Mesenchymal stem cell (in vitro differentiated cells and primary cell): ENCODE data around the gene CFAP58.

Experiments used
- DNase-seq: peaks from one replicate; pipeline ENCODE4 v3.0.0-alpha.2; 2013
- H2AFZ ChIP-seq: one replicate; pipeline ENCODE4 v1.6.1; 2013; ENCODE audit warnings: low read depth, mild to moderate bottlenecking, control low read depth, inconsistent platforms, low read length, moderate library complexity
- H2AK5ac ChIP-seq: 2 replicates; pipeline ENCODE4 v1.6.1; 2013; ENCODE audit warnings: low read length, moderate library complexity, mild to moderate bottlenecking, inconsistent platforms; ENCODE audit not compliant: severe bottlenecking
- H2BK120ac ChIP-seq: one replicate; pipeline ENCODE4 v1.6.1; 2013; ENCODE audit warnings: low read depth, mild to moderate bottlenecking, inconsistent platforms, low read length, moderate library complexity
- H2BK12ac ChIP-seq, 2 experiments: one replicate each; pipeline ENCODE4 v1.6.1; 2013; ENCODE audit warnings: inconsistent platforms in 2 of 2, low read length in 2 of 2, mild to moderate bottlenecking in 2 of 2, moderate library complexity in 2 of 2, control low read depth in 1 of 2
- H2BK15ac ChIP-seq: one replicate; pipeline ENCODE4 v1.6.1; 2013; ENCODE audit warnings: mild to moderate bottlenecking, low read depth, inconsistent platforms; ENCODE audit not compliant: poor library complexity, severe bottlenecking
- H2BK5ac ChIP-seq: 2 replicates; pipeline ENCODE4 v1.6.1; 2013; ENCODE audit warnings: low read depth, mild to moderate bottlenecking, low read length, control low read depth, inconsistent platforms; ENCODE audit not compliant: poor library complexity, severe bottlenecking
- H3K14ac ChIP-seq, 2 experiments: one replicate each; pipeline ENCODE4 v1.6.1; 2013; ENCODE audit warnings: inconsistent platforms in 2 of 2, low read length in 2 of 2, control low read depth in 1 of 2, mild to moderate bottlenecking in 1 of 2, moderate library complexity in 1 of 2
- H3K18ac ChIP-seq, 2 experiments: one replicate each; pipeline ENCODE4 v1.6.1; 2013; ENCODE audit warnings: inconsistent platforms in 2 of 2, low read length in 2 of 2, control low read depth in 1 of 2, low read depth in 1 of 2, mild to moderate bottlenecking in 1 of 2
- H3K23ac ChIP-seq, 2 experiments: one replicate each; pipeline ENCODE4 v1.6.1; 2013; ENCODE audit warnings: inconsistent platforms in 2 of 2, low read length in 2 of 2, mild to moderate bottlenecking in 2 of 2, moderate library complexity in 2 of 2, control low read depth in 1 of 2
- H3K27ac ChIP-seq: 2 replicates; pipeline ENCODE4 v1.5.1; 2013; ENCODE audit warnings: mild to moderate bottlenecking, moderate library complexity, low read length, control low read depth, inconsistent platforms; ENCODE audit not compliant: poor library complexity, severe bottlenecking
- H3K27me3 ChIP-seq, 2 experiments: 2 replicates each; pipeline versions ENCODE4 v1.6.1 to v1.7.0; 2013; ENCODE audit warnings: low read length in 2 of 2, mild to moderate bottlenecking in 2 of 2, moderate library complexity in 2 of 2, control low read depth in 1 of 2, inconsistent platforms in 1 of 2; ENCODE audit not compliant: control insufficient read depth in 1 of 2, insufficient read depth in 1 of 2
- H3K36me3 ChIP-seq, 2 experiments: 2 replicates each; pipeline versions ENCODE4 v1.6.1 to v1.7.0; 2013; ENCODE audit warnings: low read length in 2 of 2, control low read depth in 1 of 2, inconsistent platforms in 1 of 2, low read depth in 1 of 2, mild to moderate bottlenecking in 1 of 2; ENCODE audit not compliant: insufficient read depth in 2 of 2, control insufficient read depth in 1 of 2
- H3K4ac ChIP-seq, 2 experiments: one replicate each; pipeline ENCODE4 v1.6.1; 2013; ENCODE audit warnings: inconsistent platforms in 2 of 2, low read length in 2 of 2, mild to moderate bottlenecking in 2 of 2, moderate library complexity in 2 of 2, control low read depth in 1 of 2, low read depth in 1 of 2
- H3K4me1 ChIP-seq: 2 replicates; pipeline ENCODE4 v1.6.1; 2013; ENCODE audit warnings: low read depth, low read length, control low read depth; ENCODE audit not compliant: control insufficient read depth, insufficient read depth
- H3K4me2 ChIP-seq: 2 replicates; pipeline ENCODE4 v1.6.1; 2013; ENCODE audit warnings: low read length, mild to moderate bottlenecking, inconsistent platforms; ENCODE audit not compliant: poor library complexity, severe bottlenecking
- H3K4me3 ChIP-seq, 2 experiments: 2 replicates each; pipeline versions ENCODE4 v1.5.1 to v1.7.0; 2013; ENCODE audit warnings: low read length in 2 of 2, mild to moderate bottlenecking in 2 of 2, control low read depth in 1 of 2, low read depth in 1 of 2; ENCODE audit not compliant: insufficient read depth in 1 of 2
- H3K79me1 ChIP-seq: replicated peaks from 2 replicates; pipeline ENCODE4 v1.6.1; 2013; ENCODE audit warnings: mild to moderate bottlenecking, control low read depth, low read length, inconsistent platforms; ENCODE audit not compliant: poor library complexity, severe bottlenecking
- H3K9ac ChIP-seq: 2 replicates; pipeline ENCODE4 v1.7.0; 2013; ENCODE audit warnings: mild to moderate bottlenecking, low read length, moderate library complexity
- H3K9me3 ChIP-seq: 2 replicates; pipeline ENCODE4 v1.7.0; 2013; ENCODE audit warnings: mild to moderate bottlenecking, low read length; ENCODE audit not compliant: control insufficient read depth
- H4K8ac ChIP-seq: one replicate; pipeline ENCODE4 v1.6.1; 2013; ENCODE audit warnings: inconsistent platforms, mild to moderate bottlenecking, low read length, moderate library complexity
- H4K91ac ChIP-seq: one replicate; pipeline ENCODE4 v1.6.1; 2013; ENCODE audit warnings: mild to moderate bottlenecking, low read length, inconsistent platforms
- WGBS: methylation state at CpG from one replicate; pipeline ENCODE4 v1.1.7; 2013; ENCODE audit warnings: mixed read lengths; 5-methylcytosine and 5-hydroxymethylcytosine counted together

The CFAP58 gene

DNA sequence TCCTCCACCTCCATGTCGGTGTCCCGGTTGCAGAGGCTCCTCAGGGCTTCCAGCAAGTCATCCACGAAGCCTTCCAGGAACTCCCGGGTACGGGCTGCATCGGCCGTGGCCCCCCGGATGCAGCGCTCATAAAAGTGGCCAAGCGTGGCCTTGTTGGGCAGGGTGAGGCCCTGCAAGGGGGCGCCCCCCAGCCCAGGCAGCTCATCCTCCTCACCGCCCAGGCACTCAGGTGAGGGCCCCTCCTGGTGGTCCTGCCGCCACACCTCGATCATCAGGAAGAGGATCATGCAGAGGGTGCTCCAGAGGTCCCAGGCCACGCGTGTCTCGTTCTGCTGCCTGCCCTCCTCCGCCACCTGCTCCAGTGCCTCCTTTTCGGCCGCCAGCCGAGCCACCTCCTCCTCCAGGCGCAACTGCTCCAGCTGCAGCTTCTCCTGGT is 38.1 kb upstream of the CFAP58 start:
- Histone ChIP-seq H3K4me3 (no peak overlapping the region), H3K4ac (no peak overlapping the region), H3K23ac (no peak overlapping the region), H3K36me3 (peaks cover 56 to 65% of the 10 kb centered on the region in 2 experiments), H3K27me3 (no peaks in the 10 kb centered on the region), H2AK5ac (no peak overlapping the region), H3K27ac (no peak overlapping the region), H2BK12ac (no peak overlapping the region), H3K9ac (no peak overlapping the region), H3K4me1 (peaks cover 19% of the 10 kb centered on the region), H3K14ac (no peak overlapping the region), H3K4me2 (no peak overlapping the region), H2AFZ (no peak overlapping the region), H2BK120ac (no peak overlapping the region), H2BK15ac (no peak overlapping the region), H2BK5ac (no peak overlapping the region), H3K9me3 (no peaks in the 10 kb centered on the region), H4K8ac (no peak overlapping the region), H3K79me1 (peaks cover 45% of the 10 kb centered on the region), H3K18ac (no peak overlapping the region), H4K91ac (peak overlapping the region; percentile 31)
- no peak for DNase-seq
- 98% methylated on average over 22 of the region's 22 CpGs for WGBS

DNA sequence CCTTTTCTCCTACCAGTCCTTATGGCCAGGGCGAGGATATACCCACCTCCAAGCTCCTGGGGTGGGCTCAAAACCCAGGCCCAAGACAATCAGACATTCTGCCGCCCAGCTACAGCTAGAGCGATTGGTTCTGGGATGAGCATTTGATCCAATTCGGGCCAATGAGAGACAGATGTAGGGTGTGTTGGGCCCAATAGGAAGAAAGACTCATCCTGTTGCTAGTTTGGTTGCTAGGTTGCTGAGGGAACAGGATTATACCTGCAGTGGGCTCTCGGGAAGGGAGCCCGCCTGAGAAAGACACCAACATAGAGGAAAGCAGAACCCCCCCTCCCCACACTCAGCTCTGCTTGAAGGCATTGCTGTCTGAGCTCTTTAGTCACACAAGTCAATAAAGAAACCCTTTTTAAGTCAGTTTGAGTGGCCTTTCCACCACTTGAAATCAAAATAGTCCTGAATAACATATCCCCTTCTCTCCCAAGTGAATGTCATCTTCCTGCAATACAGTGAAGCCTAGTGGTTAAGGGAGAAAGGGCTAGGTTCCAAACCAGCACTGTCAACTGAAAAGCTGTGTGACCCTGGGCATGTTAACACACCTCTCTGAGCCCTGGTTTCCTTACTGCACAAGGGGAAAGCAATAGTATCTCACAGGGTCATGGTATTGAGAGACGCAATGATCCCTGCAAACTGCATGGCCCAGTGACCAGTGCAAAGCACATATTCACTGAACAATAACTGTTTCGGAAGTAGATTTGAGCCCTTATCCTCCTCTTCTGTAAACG is 37.1 kb upstream of the CFAP58 start:
- Histone ChIP-seq H3K14ac (peak overlapping the region in 1 of 2 experiments; percentile 64), H3K9me3 (no peaks in the 10 kb centered on the region), H3K23ac (no peak overlapping the region), H3K4ac (no peak overlapping the region), H4K91ac (no peak overlapping the region), H2BK5ac (no peak overlapping the region), H2BK15ac (no peak overlapping the region), H3K27ac (no peak overlapping the region), H2AFZ (no peak overlapping the region), H3K9ac (peak overlapping the region; percentile 51), H3K4me2 (no peak overlapping the region), H3K36me3 (peaks cover 51 to 60% of the 10 kb centered on the region in 2 experiments), H3K4me1 (peaks cover 24% of the 10 kb centered on the region), H2BK120ac (no peak overlapping the region), H3K18ac (no peak overlapping the region), H2AK5ac (no peak overlapping the region), H2BK12ac (no peak overlapping the region), H3K79me1 (peaks cover 40% of the 10 kb centered on the region), H4K8ac (no peak overlapping the region), H3K27me3 (no peaks in the 10 kb centered on the region), H3K4me3 (peak overlapping the region in 1 of 2 experiments; percentile 31)
- no peak for DNase-seq
- WGBS = 93% methylated on average over 9 of the region's 9 CpGs

DNA sequence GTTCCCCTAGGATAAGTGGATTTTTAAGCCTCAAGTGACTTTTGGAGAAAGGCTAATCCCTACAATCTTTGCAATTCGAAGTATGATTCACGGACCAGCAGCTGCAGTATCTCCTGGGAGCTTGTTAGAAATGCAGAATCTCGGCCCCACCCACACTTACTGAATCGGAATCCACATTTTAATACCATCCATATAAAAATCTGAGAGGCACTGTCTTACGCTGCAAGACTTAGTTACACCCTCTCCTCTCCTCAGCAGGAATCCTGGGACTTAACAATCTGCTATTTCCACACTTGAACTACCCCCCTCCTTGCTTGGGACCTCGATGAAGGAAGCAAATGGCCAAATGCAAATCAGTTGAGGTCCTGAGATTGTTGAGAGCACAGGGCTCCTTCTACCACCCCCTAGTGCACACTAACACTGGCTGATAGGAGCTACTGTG is 36.3 kb upstream of the CFAP58 start:
- H3K23ac ChIP-seq = no peak overlapping the region
- H2BK5ac ChIP-seq = no peak overlapping the region
- no peak overlapping the region for H3K27ac ChIP-seq
- no peaks in the 10 kb centered on the region for H3K27me3 ChIP-seq
- no peak overlapping the region for H4K91ac ChIP-seq
- no peak overlapping the region for H3K4me2 ChIP-seq
- H3K36me3 ChIP-seq = peaks cover 51 to 52% of the 10 kb centered on the region in 2 experiments
- peak overlapping the region in 1 of 2 experiments; percentile 48 for H3K4me3 ChIP-seq
- H3K18ac ChIP-seq = peak overlapping the region in 1 of 2 experiments; percentile 67
- H2AFZ ChIP-seq = no peak overlapping the region
- H3K9me3 ChIP-seq = no peaks in the 10 kb centered on the region
- H3K14ac ChIP-seq = no peak overlapping the region
- WGBS = 27% methylated on average over 6 of the region's 6 CpGs
- peak overlapping the region; percentile 54 for H3K9ac ChIP-seq
- no peak overlapping the region for H2BK120ac ChIP-seq
- H2BK15ac ChIP-seq = no peak overlapping the region
- peaks cover 30% of the 10 kb centered on the region for H3K4me1 ChIP-seq
- H4K8ac ChIP-seq = no peak overlapping the region
- H3K79me1 ChIP-seq = peaks cover 43% of the 10 kb centered on the region
- DNase-seq = peak; percentile 53
- H3K4ac ChIP-seq = no peak overlapping the region
- H2AK5ac ChIP-seq = no peak overlapping the region
- H2BK12ac ChIP-seq = no peak overlapping the region

DNA sequence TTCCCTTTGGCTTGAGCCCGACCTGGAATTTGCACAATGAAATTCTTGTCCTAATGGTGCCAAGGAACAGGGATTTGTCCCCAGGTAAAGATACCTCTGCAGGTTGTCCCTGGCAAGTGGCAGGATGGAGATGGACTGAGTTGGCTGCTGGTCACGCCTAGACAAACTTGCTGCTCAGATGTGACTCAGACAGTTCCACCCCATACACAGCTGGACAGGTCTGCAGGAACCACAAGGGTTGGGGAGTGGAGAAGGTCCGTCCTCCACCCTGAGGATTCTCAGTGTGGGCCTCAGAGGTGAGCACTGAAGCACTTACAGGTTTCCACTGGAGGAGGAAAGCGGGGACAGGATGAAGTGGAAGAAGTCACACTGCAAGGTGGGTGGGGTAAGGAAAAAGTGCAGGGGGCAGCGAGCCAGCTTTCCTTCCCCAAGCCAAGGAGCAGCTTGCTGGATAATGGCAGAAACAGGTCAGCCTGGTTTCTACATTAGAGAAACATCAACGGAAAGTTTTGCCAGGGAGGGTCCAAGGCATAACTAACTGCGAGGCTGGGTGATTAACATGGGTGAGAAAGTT is 35.8 kb upstream of the CFAP58 start:
- 86% methylated on average over 7 of the region's 7 CpGs for WGBS
- no peak overlapping the region for H2BK5ac ChIP-seq
- DNase-seq = no peak

More for the DNA sequence above, 35.8 kb upstream of the CFAP58 start:
- H3K4me1 ChIP-seq = peaks cover 32% of the 10 kb centered on the region
- no peak overlapping the region for H2AK5ac ChIP-seq
- no peak overlapping the region for H3K27ac ChIP-seq
- peak overlapping the region in 1 of 2 experiments; percentile 67 for H3K18ac ChIP-seq
- no peak overlapping the region for H4K8ac ChIP-seq
- no peaks in the 10 kb centered on the region for H3K27me3 ChIP-seq
- peak overlapping the region in 1 of 2 experiments; percentile 48 for H3K4me3 ChIP-seq
- H3K14ac ChIP-seq = no peak overlapping the region
- H2BK15ac ChIP-seq = no peak overlapping the region
- peak overlapping the region; percentile 54 for H3K9ac ChIP-seq
- no peaks in the 10 kb centered on the region for H3K9me3 ChIP-seq
- H2BK120ac ChIP-seq = no peak overlapping the region
- no peak overlapping the region for H4K91ac ChIP-seq
- no peak overlapping the region for H2AFZ ChIP-seq
- H3K4ac ChIP-seq = no peak overlapping the region
- H3K79me1 ChIP-seq = peaks cover 42% of the 10 kb centered on the region
- no peak overlapping the region for H2BK12ac ChIP-seq
- H3K36me3 ChIP-seq = peaks cover 46 to 49% of the 10 kb centered on the region in 2 experiments
- H3K23ac ChIP-seq = no peak overlapping the region
- H3K4me2 ChIP-seq = no peak overlapping the region
